IMR-90 (cell line): ENCODE results near the gene SIK3.

ENCODE experiments used
- BHLHE40 ChIP-seq: fragments of 150-350 bp; IDR thresholded peaks from 2 replicates; pipeline ENCODE4 v1.6.1; 2016; ENCODE audit warnings: mild to moderate bottlenecking, low read depth, low read length
- MAFK ChIP-seq: IDR thresholded peaks from 2 replicates; pipeline ENCODE4 v1.6.1; 2012; ENCODE audit warnings: low read depth, low read length, improper control_type of control experiment
- MXI1 ChIP-seq: IDR thresholded peaks from 2 replicates; pipeline ENCODE4 v1.6.1; 2012; ENCODE audit warnings: low read depth, mild to moderate bottlenecking, low read length, moderate library complexity, borderline replicate concordance
- POLR2A ChIP-seq: IDR thresholded peaks from 2 replicates; pipeline ENCODE4 v1.6.1; 2012; ENCODE audit warnings: mild to moderate bottlenecking, low read depth, low read length
- RFX5 ChIP-seq: IDR thresholded peaks from 2 replicates; pipeline ENCODE4 v1.8.0; 2012; ENCODE audit warnings: low read depth, mild to moderate bottlenecking, low read length, moderate library complexity
- TF ChIP-seq, protein P1 (sequence below): conservative IDR thresholded peaks from 2 replicates; pipeline ENCODE4 v1.5.1; 2012; ENCODE audit warnings: mild to moderate bottlenecking, low read depth, low read length, improper control_type of control experiment
- TF ChIP-seq, protein P2 (sequence below): fragments of 150-350 bp; IDR thresholded peaks from 2 replicates; pipeline ENCODE4 v1.6.1; 2017; ENCODE audit warnings: mild to moderate bottlenecking, antibody characterized with exemption, low read length, low read depth

DNA sequence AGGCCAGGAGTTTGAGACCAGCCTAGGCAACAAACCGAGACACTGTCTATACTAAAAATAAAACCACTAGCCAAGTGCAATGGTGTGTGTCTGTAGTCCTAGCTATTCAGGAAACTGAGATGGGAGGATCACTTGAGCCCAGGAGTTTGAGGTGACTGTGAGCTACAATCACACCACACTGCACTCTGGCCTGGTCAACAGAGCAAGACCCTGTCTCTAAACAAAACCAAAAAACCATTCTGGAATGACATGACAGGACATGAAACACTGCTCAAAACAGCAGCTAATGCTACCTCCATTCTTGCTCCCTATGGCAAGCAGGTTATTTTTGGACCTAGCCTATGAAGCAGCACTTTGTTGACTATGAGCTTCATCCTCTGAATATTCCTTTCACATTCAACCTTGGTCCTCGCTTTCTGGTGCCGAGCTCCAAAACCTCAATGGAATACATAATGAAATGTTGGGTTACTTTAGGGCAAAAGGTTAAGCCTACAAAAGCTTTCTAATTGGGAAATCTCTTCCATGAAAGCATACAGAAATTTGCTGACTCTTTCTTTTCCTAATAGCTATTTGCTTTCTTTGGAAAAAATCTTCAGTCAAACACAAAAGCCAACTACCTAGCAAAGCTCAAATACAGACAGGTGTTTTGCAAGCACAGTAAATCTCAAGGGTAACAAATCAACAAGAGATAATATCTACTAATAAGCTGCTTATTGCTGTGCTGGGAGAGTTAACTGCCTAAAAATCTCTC, 21.1 kb downstream of the SIK3 start:
- TF ChIP-seq POLR2A, result no peak
- TF ChIP-seq, protein P1, sequence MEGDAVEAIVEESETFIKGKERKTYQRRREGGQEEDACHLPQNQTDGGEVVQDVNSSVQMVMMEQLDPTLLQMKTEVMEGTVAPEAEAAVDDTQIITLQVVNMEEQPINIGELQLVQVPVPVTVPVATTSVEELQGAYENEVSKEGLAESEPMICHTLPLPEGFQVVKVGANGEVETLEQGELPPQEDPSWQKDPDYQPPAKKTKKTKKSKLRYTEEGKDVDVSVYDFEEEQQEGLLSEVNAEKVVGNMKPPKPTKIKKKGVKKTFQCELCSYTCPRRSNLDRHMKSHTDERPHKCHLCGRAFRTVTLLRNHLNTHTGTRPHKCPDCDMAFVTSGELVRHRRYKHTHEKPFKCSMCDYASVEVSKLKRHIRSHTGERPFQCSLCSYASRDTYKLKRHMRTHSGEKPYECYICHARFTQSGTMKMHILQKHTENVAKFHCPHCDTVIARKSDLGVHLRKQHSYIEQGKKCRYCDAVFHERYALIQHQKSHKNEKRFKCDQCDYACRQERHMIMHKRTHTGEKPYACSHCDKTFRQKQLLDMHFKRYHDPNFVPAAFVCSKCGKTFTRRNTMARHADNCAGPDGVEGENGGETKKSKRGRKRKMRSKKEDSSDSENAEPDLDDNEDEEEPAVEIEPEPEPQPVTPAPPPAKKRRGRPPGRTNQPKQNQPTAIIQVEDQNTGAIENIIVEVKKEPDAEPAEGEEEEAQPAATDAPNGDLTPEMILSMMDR, result no peak
- TF ChIP-seq MAFK, result peak; percentile 85
- TF ChIP-seq BHLHE40, result no peak
- TF ChIP-seq, protein P2, sequence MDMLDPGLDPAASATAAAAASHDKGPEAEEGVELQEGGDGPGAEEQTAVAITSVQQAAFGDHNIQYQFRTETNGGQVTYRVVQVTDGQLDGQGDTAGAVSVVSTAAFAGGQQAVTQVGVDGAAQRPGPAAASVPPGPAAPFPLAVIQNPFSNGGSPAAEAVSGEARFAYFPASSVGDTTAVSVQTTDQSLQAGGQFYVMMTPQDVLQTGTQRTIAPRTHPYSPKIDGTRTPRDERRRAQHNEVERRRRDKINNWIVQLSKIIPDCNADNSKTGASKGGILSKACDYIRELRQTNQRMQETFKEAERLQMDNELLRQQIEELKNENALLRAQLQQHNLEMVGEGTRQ, result no peak
- no peak for TF ChIP-seq MXI1
- TF ChIP-seq RFX5, result no peak
